Activated naive CD8-positive, alpha-beta T cell treated with anti-CD3 and anti-CD28 coated beads, Interleukin-2, amount 50 U/mL, for 16 hours (primary cell): Measurements from ENCODE around the gene HYDIN.

ENCODE experiments used
- DNase-seq: peaks from one replicate; pipeline ENCODE4 v3.0.0-alpha.2; 2020; ENCODE audit warnings: low read depth, low spot score

HYDIN gene

GRCh38 chr16:71230122-71230845 is at the start of gene HYDIN:
Gene HYDIN (minus strand): TSS chr16:71230722. CDS start chr16:71186895, 43,827 bp downstream.
- no peak for DNase-seq

GRCh38 chr16:71276589-71277334 is 46.2 kb upstream of the HYDIN start:
- DNase-seq = no peak

GRCh38 chr16:71273384-71273783 is 42.9 kb upstream of the HYDIN start:
- no peak for DNase-seq

GRCh38 chr16:71264299-71264698 is 33.8 kb upstream of the HYDIN start:
- no peak for DNase-seq

- DNase-seq = no peak
Observed at GRCh38 chr16:71263582-71263981, 33.1 kb upstream of the HYDIN start.

GRCh38 chr16:71262391-71262790 is 31.9 kb upstream of the HYDIN start:
- DNase-seq = no peak

GRCh38 chr16:71260995-71261394 is 30.5 kb upstream of the HYDIN start:
- no peak for DNase-seq

- no peak for DNase-seq
Observed at GRCh38 chr16:71259086-71259485, 28.6 kb upstream of the HYDIN start.

GRCh38 chr16:71258372-71258771 is 27.9 kb upstream of the HYDIN start:
- DNase-seq = no peak

- DNase-seq = no peak
Observed at GRCh38 chr16:71257768-71258167, 27.2 kb upstream of the HYDIN start.

- DNase-seq = no peak
Observed at GRCh38 chr16:71255721-71256120, 25.2 kb upstream of the HYDIN start.

- no peak for DNase-seq
Observed at GRCh38 chr16:71254832-71255525, 24.5 kb upstream of the HYDIN start.

GRCh38 chr16:71250461-71251235 is 20.1 kb upstream of the HYDIN start:
- DNase-seq = no peak

- no peak for DNase-seq
Observed at GRCh38 chr16:71249399-71249798, 18.9 kb upstream of the HYDIN start.

GRCh38 chr16:71247478-71247877 is 17.0 kb upstream of the HYDIN start:
- DNase-seq = no peak

GRCh38 chr16:71246309-71246708 is 15.8 kb upstream of the HYDIN start:
- no peak for DNase-seq

GRCh38 chr16:71244521-71244920 is 14.0 kb upstream of the HYDIN start:
- no peak for DNase-seq

GRCh38 chr16:71242601-71243000 is 12.1 kb upstream of the HYDIN start:
- DNase-seq = no peak

GRCh38 chr16:71242036-71242435 is 11.5 kb upstream of the HYDIN start:
- no peak for DNase-seq

- no peak for DNase-seq
Observed at GRCh38 chr16:71229344-71229743, 1.2 kb downstream of the HYDIN start.

GRCh38 chr16:71226229-71227141 is 4.0 kb downstream of the HYDIN start:
- no peak for DNase-seq
